Glutamatergic neuron (in vitro differentiated cells): ENCODE measurements around the gene SEMA4G. TPM values are rescaled to one million over a fixed set of nuclear protein-coding genes. Genes with fewer than 3 reads are reported as not detected.

Experiments
- DNase-seq: peaks from one replicate; pipeline ENCODE4 v3.0.0; 2022
- H3K27ac Mint-ChIP-seq: one replicate; pipeline ENCODE4 v1.8.0; 2020; ENCODE audit warnings: mild to moderate bottlenecking, mixed read lengths, inconsistent platforms; ENCODE audit not compliant: unreplicated experiment
- H3K27me3 Mint-ChIP-seq: one replicate; pipeline ENCODE4 v1.8.0; 2020; ENCODE audit warnings: mild to moderate bottlenecking, moderate library complexity, mixed read lengths, inconsistent platforms; ENCODE audit not compliant: unreplicated experiment
- H3K36me3 Mint-ChIP-seq: one replicate; pipeline ENCODE4 v1.8.0; 2020; ENCODE audit warnings: mild to moderate bottlenecking, mixed read lengths, inconsistent platforms; ENCODE audit not compliant: unreplicated experiment
- H3K4me1 Mint-ChIP-seq: one replicate; pipeline ENCODE4 v1.8.0; 2020; ENCODE audit warnings: mild to moderate bottlenecking, low read depth, mixed read lengths, inconsistent platforms; ENCODE audit not compliant: unreplicated experiment
- H3K4me3 Mint-ChIP-seq: one replicate; pipeline ENCODE4 v1.8.0; 2020; ENCODE audit warnings: mild to moderate bottlenecking, mixed read lengths, inconsistent platforms; ENCODE audit not compliant: unreplicated experiment
- H3K9me3 Mint-ChIP-seq: one replicate; pipeline ENCODE4 v1.8.0; 2020; ENCODE audit warnings: mild to moderate bottlenecking, moderate library complexity, mixed read lengths, inconsistent platforms; ENCODE audit not compliant: unreplicated experiment
- CTCF ChIP-seq: fragments of 200-600 bp; sonication (generic); IDR thresholded peaks from one replicate; pipeline ENCODE4 v1.5.0; 2021; ENCODE audit not compliant: partially characterized antibody, unreplicated experiment
- long read RNA-seq: library from polyadenylated mRNA; unstranded; transcript quantifications from one replicate; pipeline ENCODE4 v2.0.0, GENCODE V29; 2020; ENCODE audit not compliant: unreplicated experiment
- total RNA-seq: library from RNA; stranded (reverse); fragmentation: NEBNext Ultra II Directional; extraction: Animal tissue kit (Norgen Biotek cat#: 25700); gene quantifications from one replicate; pipeline ENCODE4 v1.2.1, GENCODE V29; 2021; ENCODE audit not compliant: unreplicated experiment

SEMA4G gene
- 46.9 TPM for total RNA-seq
- long read RNA-seq, partial matches to known transcripts = 0 of 2 reads
- long read RNA-seq, other reads (novel, unspliced or antisense) = 2 of 2 reads

GRCh38 chr10:100969187-100970075 is at the start of gene SEMA4G:
SEMA4G (plus strand) TSS chr10:100969504; CDS start chr10:100972913, 3,409 bp downstream.
- DNase-seq = peak; percentile 86
- Mint-ChIP-seq H3K27ac (peak within 1 kb of the TSS; percentile 77), H3K4me3 (peak within 1 kb of the TSS; percentile 86), H3K27me3 (peaks cover 8% of the 10 kb centered on the region), H3K36me3 (no peaks in the 10 kb centered on the region), H3K9me3 (peaks cover 8% of the 10 kb centered on the region), H3K4me1 (peaks cover 13% of the 10 kb centered on the region)
- TF ChIP-seq CTCF = peak; percentile 83

DNA sequence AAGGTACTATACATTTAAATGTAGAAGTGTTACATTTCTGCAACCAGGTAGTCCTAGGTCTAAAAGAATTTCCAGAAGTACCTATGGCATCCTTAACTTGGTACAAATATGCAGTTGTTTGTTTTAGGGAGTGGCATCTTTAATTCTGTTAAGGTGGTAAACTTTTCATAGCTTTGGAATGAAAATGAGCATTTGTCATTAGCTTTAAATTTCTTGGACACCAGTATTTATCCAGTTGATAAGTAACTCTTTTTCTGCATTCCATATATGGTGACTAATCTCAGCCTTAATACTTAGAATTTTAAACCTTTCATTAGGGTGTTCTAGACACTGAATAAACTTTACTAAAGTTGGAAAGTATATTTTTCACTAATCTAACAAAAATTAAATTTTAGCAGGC is 45.7 kb upstream of the SEMA4G start:
- H3K4me1 Mint-ChIP-seq = no peaks in the 10 kb centered on the region
- H3K36me3 Mint-ChIP-seq = no peaks in the 10 kb centered on the region
- TF ChIP-seq CTCF = no peak
- H3K4me3 Mint-ChIP-seq = no peak overlapping the region
- no peaks in the 10 kb centered on the region for H3K27me3 Mint-ChIP-seq
- H3K9me3 Mint-ChIP-seq = no peaks in the 10 kb centered on the region
- no peak overlapping the region for H3K27ac Mint-ChIP-seq
- no peak for DNase-seq

DNA sequence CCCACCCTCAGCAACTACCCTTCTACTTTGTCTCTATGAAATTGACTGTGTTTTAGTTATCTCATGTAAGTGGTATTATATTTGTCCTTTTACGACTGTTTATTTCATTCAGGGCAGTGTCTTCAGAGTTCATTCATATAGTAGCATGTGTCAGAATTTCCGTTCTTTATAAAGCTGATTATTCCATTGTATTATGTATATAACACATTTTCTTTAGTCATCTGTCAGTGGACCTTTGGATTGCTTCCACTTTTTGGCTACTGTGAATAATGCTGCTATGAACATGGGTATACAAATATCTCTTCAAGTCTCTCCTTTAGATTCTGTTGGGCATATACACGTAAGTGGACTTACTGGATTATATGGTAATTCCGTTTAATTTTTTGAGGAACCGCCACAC is 42.0 kb upstream of the SEMA4G start:
- no peaks in the 10 kb centered on the region for H3K36me3 Mint-ChIP-seq
- DNase-seq = no peak
- H3K27ac Mint-ChIP-seq = no peak overlapping the region
- H3K9me3 Mint-ChIP-seq = no peaks in the 10 kb centered on the region
- no peaks in the 10 kb centered on the region for H3K4me1 Mint-ChIP-seq
- no peak for TF ChIP-seq CTCF
- no peaks in the 10 kb centered on the region for H3K27me3 Mint-ChIP-seq
- H3K4me3 Mint-ChIP-seq = no peak overlapping the region

DNA sequence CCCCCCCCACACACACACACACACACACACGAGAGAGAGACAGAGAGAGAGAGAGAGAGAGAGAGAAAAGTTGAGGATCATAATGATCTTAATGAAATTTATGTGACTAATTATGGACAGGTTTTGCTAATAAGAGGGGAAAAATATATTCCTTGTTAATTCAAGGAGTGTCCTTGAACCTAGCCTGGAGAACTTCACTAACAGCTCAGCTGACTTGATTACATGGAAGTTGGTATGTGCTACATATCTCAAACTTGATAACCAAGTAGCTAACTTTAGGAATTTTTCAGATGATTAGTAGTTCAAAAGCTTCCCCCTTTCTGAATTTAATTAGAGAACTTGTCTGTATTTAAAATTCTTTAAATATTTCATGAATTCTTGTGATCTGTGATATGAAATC is 41.3 kb upstream of the SEMA4G start:
- TF ChIP-seq CTCF = no peak
- Mint-ChIP-seq H3K4me3 (no peak overlapping the region), H3K9me3 (no peaks in the 10 kb centered on the region), H3K27ac (no peak overlapping the region), H3K4me1 (no peaks in the 10 kb centered on the region), H3K27me3 (no peaks in the 10 kb centered on the region), H3K36me3 (no peaks in the 10 kb centered on the region)
- DNase-seq = no peak

DNA sequence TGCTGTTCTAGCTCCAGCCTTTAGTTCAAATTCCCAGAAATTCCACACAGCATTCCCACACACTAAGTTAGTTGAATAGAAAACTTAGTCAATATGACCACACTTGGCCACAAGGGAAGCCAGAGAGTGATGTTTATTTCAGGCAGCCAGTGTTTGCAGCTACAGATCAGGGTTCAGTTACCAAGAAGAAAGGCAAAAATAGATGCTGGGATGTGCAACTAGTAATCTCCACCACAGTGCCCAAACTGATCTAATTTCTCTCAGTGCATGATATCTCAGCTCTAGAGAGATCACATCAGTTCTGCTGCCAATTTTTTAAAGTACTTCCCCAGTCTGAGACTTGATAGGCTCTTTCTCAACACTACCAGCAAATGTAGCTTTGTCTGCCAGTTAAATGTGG is 38.9 kb upstream of the SEMA4G start:
- no peaks in the 10 kb centered on the region for H3K36me3 Mint-ChIP-seq
- DNase-seq = no peak
- H3K4me1 Mint-ChIP-seq = no peaks in the 10 kb centered on the region
- H3K9me3 Mint-ChIP-seq = no peaks in the 10 kb centered on the region
- TF ChIP-seq CTCF = no peak
- H3K27me3 Mint-ChIP-seq = no peaks in the 10 kb centered on the region
- no peak overlapping the region for H3K27ac Mint-ChIP-seq
- no peak overlapping the region for H3K4me3 Mint-ChIP-seq
